ENCODE results near the gene DSCAML1.

GRCh38 chr11:117724621-117725020 is 72.4 kb downstream of the DSCAML1 start:
- TF ChIP-seq EZH2 (IDR thresholded peaks at IDR 0.05), result no peak
- TF ChIP-seq CTCF (IDR thresholded peaks at IDR 0.05 in 2 of 3, conservative IDR thresholded peaks at IDR 0.05 in 1 of 3; ENCODE audit: borderline replicate concordance in 1 of 3, insufficient read depth in 1 of 3, low read depth in 2 of 3, low read length in 2 of 3), result no peak
- no peak for TF ChIP-seq EZH2phosphoT487 (IDR thresholded peaks at IDR 0.05; ENCODE audit: borderline replicate concordance)
- no peak for TF ChIP-seq REST (IDR thresholded peaks at IDR 0.05; ENCODE audit: low read depth)
- no peak for TF ChIP-seq POLR2A (IDR thresholded peaks at IDR 0.05; ENCODE audit: borderline replicate concordance, extremely low read depth, insufficient read depth, insufficient read length)
- no peak for TF ChIP-seq ZBTB33 (IDR thresholded peaks at IDR 0.05; ENCODE audit: extremely low read depth, insufficient replicate concordance, low read length)
- TF ChIP-seq YY1 (IDR thresholded peaks at IDR 0.05; ENCODE audit: extremely low read depth, insufficient replicate concordance, low read depth, low read length), result no peak
- no peak for TF ChIP-seq POLR2AphosphoS5 (IDR thresholded peaks at IDR 0.05; ENCODE audit: low read depth, low read length)

Data from HCT116 (cell line).